GM12873 (cell line): ENCODE data around the gene SERP2.

Experiments used
- TF ChIP-seq, protein P1 (sequence below): IDR thresholded peaks from 2 replicates; pipeline ENCODE4 v1.5.1; 2012; ENCODE audit warnings: low read depth, mild to moderate bottlenecking, moderate library complexity, low read length, control low read depth; ENCODE audit not compliant: insufficient read depth; ENCODE audit errors: missing control alignments

Gene SERP2

DNA sequence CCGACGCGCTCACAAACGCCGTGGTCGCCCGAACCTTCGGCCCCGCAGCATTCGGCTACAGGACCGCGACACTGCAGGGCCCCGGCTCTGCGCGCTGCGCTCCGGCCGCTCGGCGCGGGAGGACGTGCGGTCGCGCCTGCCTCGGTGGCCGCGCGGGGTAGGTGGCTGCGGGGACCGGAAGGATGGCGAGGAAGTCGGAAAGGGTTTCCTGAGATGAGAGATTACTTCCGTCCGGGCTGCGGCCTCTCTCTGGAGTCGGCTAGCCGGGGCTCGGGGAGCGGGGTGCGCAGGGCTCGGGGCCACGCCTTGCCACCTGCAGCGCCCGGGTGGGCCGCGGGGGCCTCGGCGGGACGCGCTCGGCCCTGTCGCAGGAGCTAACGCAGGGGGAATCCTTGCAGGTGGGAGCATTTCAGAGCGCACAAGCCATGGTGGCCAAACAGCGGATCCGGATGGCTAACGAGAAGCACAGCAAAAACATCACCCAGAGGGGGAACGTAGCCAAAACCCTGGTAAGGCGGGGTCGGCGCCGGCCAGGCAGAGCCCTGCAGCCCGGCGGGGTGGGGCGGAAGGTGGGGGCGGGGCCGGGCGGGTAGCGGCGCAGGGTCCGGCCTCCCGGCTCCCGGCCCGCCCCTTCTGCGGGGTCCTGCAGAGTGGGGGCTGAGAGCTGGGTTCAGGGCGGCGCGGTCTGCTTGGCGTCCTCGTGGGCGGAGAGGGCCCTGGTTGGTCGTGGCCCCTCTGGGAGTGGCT lies at the start of gene SERP2:
TSS of gene SERP2 (plus strand) at position 224 of the 747 bp plus-strand sequence. CDS start at position 426, 202 bp downstream.
- TF ChIP-seq, protein P1, sequence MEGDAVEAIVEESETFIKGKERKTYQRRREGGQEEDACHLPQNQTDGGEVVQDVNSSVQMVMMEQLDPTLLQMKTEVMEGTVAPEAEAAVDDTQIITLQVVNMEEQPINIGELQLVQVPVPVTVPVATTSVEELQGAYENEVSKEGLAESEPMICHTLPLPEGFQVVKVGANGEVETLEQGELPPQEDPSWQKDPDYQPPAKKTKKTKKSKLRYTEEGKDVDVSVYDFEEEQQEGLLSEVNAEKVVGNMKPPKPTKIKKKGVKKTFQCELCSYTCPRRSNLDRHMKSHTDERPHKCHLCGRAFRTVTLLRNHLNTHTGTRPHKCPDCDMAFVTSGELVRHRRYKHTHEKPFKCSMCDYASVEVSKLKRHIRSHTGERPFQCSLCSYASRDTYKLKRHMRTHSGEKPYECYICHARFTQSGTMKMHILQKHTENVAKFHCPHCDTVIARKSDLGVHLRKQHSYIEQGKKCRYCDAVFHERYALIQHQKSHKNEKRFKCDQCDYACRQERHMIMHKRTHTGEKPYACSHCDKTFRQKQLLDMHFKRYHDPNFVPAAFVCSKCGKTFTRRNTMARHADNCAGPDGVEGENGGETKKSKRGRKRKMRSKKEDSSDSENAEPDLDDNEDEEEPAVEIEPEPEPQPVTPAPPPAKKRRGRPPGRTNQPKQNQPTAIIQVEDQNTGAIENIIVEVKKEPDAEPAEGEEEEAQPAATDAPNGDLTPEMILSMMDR: no peak

DNA sequence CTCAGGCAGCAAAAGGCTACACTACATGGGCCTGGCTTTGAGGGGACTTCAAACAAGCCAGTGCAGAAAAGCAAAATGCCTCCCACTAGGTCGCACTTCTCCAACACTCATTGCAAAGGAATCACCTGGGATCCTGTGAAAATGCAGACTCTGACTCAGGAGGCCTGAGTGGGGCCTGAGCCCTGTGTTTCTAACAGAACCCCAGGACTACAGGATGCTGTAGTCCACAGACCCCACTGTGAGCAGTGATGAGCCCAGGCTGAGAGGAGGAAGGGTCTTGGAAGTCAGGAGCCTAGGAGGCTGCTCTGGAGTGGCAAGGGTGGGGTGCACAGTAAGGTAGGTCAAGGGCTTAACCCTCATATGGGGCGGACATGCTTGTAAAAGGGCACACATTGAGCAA lies 46.7 kb upstream of the SERP2 start:
- TF ChIP-seq, protein P1: no peak

DNA sequence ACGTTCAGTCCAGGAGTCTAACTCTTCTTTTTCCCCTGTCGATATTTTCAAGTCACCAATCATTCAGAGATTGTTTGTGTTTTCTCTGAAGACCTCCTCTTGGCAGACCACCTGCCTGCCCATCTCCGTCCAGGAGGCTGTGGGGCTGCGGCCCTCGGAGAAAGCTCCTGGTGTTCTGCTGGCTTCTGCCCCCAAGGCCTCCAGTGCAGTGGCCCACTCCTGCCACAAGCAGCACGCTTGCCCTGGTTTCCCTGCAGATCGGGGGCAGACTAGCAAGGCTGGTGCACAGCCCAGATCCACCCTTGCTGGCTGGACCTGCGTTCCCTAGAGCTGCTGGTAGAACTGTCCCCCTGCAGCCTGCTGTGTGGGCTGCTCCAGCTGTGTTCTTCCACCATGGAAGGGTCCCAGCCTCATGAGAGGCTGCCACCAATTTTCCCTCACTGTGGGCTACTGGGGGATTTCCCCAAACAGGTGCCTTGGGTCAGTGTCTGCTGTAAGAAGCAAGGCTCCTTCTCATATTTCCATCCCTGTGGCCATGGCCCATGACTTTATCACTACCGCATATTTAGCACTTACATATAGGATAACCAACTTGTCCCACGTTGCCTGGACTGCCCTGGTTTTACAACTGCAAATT lies 43.6 kb upstream of the SERP2 start:
- TF ChIP-seq, protein P1: no peak

DNA sequence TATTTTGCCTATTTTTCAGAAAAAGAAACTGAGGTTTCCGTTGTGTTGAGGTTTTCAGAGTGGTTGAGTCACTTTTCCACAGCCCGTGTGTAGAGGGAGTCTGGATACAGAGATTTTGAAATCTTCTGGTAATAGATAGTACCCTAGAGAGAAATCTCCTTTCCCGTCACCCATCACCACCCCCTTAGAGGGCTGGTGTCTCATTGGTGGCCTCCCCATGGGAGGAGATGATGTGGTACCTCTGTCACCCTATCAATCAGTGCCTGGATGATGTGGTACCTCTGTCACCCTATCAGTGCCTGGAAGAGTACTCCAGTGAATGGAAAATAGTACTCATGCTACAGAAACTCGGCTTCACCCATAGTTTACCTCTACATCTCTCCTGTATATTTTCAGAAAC lies 42.2 kb upstream of the SERP2 start:
- TF ChIP-seq, protein P1: no peak

DNA sequence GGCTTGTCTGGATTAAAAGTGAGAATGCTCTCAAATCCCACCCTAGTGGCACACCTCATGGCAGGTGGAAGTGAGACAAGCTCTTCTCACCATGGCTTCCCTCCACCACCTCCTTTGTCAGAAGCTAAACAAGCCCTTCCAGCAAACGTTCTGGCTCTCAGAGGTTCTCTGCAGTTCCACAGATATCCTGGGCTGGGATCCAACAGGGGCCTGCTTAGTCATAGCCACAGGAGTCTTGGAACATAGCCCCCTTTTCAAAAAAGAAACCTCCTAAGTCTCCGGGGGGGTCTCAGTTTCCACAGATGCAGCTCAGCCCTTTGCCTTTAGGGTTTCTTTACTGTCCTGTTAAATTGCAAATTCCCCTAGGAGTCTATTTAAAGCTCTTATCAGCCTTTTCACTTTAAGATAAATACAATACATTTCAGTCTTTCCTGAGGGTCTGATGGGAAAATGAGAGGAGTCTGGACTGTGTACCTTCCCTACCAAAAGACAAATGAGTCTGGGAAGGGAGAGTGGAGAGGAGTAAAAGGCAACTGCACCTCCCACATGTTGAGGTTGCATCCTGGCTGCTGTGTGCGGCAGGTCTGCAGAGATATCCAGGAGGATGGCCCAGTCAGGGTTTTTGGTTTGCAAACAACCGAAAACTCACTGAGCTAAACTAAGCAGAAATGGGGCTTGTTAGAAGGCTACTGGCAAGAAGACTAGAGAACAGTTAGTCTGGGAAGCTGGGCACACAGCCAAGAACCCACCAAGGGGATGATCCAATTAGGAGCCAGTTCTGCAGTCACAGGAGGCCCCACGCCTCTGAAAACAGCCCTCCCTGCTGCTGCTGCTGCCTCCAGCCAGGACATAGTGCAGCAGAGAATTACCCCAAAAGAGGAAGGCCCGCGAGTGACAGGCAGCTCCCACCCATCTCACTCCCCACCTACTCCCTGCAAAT lies 41.4 kb upstream of the SERP2 start:
- TF ChIP-seq, protein P1: no peak

DNA sequence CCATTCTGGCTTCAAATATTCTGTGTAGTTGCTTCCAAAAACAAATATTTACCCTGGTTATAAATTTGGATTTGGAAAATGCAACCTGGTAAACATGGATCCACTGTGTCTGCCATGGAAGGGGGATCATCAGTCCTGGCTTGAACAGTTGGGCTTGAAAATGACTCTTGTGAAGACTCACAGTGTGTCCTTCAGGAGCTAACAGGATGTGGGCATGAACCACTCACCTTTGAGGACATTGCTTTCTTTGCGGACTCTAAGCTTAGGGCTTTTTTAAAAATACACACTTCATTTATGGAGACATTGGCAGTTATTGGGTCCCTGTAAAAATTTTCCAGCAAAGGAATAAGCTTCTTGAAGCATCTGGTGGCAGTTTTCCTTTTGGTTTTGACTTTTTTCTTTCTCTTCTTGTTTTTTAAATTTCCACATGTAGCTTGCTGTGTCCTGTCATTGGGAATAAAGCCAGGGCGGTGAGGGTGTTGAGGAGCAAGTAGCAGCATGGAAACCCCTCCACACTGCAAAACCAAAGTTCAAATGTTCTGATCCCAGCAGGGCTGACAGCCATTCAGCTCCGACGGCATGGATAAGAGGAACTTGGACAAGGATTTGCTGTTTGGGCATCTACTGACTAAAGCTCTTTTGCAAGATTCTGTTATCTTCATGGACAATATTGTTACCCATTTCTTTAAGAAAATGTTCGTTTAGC lies 39.5 kb upstream of the SERP2 start:
- TF ChIP-seq, protein P1: no peak
